HEK293T (cell line): ENCODE measurements around the gene ATOH8.

ENCODE experiments used
- CTCF ChIA-PET: fragments of 350-600 bp; formaldehyde crosslinking; extraction: SDS; loops from one replicate; lab custom pipeline; 2021; ENCODE audit warnings: antibody characterized with exemption, inconsistent platforms; lab: Yijun Ruan, JAX
- POLR2A ChIA-PET: fragments of 350-600 bp; formaldehyde crosslinking; extraction: SDS; loops from one replicate; lab custom pipeline; 2020; ENCODE audit warnings: antibody characterized with exemption, inconsistent platforms; lab: Yijun Ruan, JAX
- DNase-seq: peaks from one replicate; pipeline ENCODE4 v3.0.0; 2012; ENCODE audit warnings: mixed read lengths; ENCODE audit errors: extremely low spot score
- ARNT ChIP-seq: fragments of 450-650 bp; IDR thresholded peaks from 2 replicates; pipeline ENCODE4 v1.6.1; 2017; ENCODE audit warnings: mild to moderate bottlenecking
- BHLHE40 ChIP-seq: fragments of 450-650 bp; IDR thresholded peaks from 2 replicates; pipeline ENCODE4 v1.6.1; 2016; ENCODE audit warnings: mild to moderate bottlenecking, moderate library complexity, borderline replicate concordance
- CTBP1 ChIP-seq: fragments of 450-650 bp; IDR thresholded peaks from 2 replicates; pipeline ENCODE4 v1.6.1; 2016; ENCODE audit warnings: borderline replicate concordance
- ELF4 ChIP-seq: fragments of 450-650 bp; IDR thresholded peaks from 2 replicates; pipeline ENCODE4 v1.6.1; 2017; ENCODE audit warnings: antibody characterized with exemption
- FOXA1 ChIP-seq: fragments of 450-650 bp; IDR thresholded peaks from 2 replicates; pipeline ENCODE4 v1.6.1; 2016; ENCODE audit warnings: mild to moderate bottlenecking
- FOXK2 ChIP-seq: fragments of 450-650 bp; IDR thresholded peaks from 2 replicates; pipeline ENCODE4 v1.6.1; 2016; ENCODE audit warnings: mild to moderate bottlenecking
- FOXM1 ChIP-seq: fragments of 450-650 bp; IDR thresholded peaks from 2 replicates; pipeline ENCODE4 v1.6.1; 2017; ENCODE audit warnings: mild to moderate bottlenecking, borderline replicate concordance
- HDGF ChIP-seq: fragments of 450-650 bp; IDR thresholded peaks from 2 replicates; pipeline ENCODE4 v1.6.1; 2017; ENCODE audit warnings: antibody characterized with exemption, borderline replicate concordance
- L3MBTL2 ChIP-seq: fragments of 450-650 bp; conservative IDR thresholded peaks from 2 replicates; pipeline ENCODE4 v1.6.1; 2016; ENCODE audit warnings: mild to moderate bottlenecking
- LEF1 ChIP-seq: fragments of 450-650 bp; IDR thresholded peaks from 2 replicates; pipeline ENCODE4 v1.6.1; 2017; ENCODE audit warnings: mild to moderate bottlenecking, borderline replicate concordance
- NFRKB ChIP-seq: fragments of 450-650 bp; IDR thresholded peaks from 2 replicates; pipeline ENCODE4 v1.6.1; 2016; ENCODE audit warnings: mild to moderate bottlenecking, moderate library complexity
- SP1 ChIP-seq: fragments of 450-650 bp; IDR thresholded peaks from 2 replicates; pipeline ENCODE4 v1.6.1; 2017
- SUZ12 ChIP-seq: fragments of 450-650 bp; IDR thresholded peaks from 2 replicates; pipeline ENCODE4 v1.6.1; 2016; ENCODE audit warnings: mild to moderate bottlenecking
- TARDBP ChIP-seq: fragments of 450-650 bp; IDR thresholded peaks from 2 replicates; pipeline ENCODE4 v1.6.1; 2016
- ZNF384 ChIP-seq: fragments of 450-650 bp; IDR thresholded peaks from 2 replicates; pipeline ENCODE4 v1.6.1; 2016
- TF ChIP-seq, protein P1 (sequence below): fragments of 450-650 bp; IDR thresholded peaks from 2 replicates; pipeline ENCODE4 v1.6.1; 2016

ATOH8 gene

DNA sequence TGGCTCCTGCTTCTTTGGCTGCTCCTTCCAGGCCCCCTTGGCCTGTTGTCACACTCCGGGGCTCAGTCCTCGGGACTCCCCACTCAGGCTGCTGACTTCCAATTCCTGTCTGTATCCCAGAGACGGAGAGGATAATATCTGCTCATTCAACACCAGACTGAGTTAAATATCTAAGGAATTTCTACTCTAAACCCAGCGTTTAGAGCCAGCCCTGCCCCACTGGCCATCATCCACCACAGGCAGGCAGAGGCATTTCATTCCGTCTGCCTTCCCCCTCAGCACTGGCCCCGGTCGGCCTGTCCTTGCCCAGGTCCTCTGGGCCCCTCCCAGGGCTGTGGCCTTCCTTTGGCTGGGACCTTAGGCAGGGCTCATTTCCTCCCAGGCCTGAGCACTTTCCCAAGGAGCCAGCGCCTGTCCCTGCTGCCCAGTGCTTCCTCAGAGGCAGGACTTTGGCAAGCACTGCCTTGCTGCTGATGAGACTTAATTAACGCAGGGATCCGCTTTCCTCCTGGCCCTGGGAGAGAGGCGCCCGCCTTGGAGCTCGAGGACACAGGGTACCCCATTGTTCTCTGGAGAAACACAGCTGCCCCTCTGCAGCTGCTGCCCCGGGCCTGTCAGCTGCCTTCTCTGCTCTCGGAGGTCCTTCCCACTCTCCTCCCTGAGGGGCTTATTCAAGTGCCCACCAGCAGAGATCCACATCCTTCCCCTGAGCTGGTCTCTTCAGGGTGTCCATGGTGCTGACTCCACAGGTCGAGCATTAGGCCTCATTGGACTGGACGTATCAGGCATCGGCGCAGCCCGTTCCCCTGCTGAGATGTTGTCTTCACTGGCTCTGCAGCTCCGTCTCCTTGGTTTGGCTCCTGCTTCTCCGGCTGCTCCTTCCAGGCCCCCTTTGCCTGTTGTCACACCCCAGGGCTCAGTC is 42.8 kb downstream of the ATOH8 start:
- no peak for DNase-seq
- ChIA-PET POLR2A (no interaction called here), CTCF (interaction anchor here (1.2 kb wide), 1 partner anchor 45 kb away, joined by 4 read pairs; no protein-coding TSS in a partner anchor)
- TF ChIP-seq CTBP1: no peak
- TF ChIP-seq, protein P1, sequence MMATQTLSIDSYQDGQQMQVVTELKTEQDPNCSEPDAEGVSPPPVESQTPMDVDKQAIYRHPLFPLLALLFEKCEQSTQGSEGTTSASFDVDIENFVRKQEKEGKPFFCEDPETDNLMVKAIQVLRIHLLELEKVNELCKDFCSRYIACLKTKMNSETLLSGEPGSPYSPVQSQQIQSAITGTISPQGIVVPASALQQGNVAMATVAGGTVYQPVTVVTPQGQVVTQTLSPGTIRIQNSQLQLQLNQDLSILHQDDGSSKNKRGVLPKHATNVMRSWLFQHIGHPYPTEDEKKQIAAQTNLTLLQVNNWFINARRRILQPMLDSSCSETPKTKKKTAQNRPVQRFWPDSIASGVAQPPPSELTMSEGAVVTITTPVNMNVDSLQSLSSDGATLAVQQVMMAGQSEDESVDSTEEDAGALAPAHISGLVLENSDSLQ: no peak
- no peak for TF ChIP-seq SP1
- no peak for TF ChIP-seq FOXA1
- no peak for TF ChIP-seq NFRKB
- no peak for TF ChIP-seq FOXM1
- no peak for TF ChIP-seq BHLHE40
- no peak for TF ChIP-seq ZNF384
- no peak for TF ChIP-seq FOXK2
- TF ChIP-seq ELF4: no peak

DNA sequence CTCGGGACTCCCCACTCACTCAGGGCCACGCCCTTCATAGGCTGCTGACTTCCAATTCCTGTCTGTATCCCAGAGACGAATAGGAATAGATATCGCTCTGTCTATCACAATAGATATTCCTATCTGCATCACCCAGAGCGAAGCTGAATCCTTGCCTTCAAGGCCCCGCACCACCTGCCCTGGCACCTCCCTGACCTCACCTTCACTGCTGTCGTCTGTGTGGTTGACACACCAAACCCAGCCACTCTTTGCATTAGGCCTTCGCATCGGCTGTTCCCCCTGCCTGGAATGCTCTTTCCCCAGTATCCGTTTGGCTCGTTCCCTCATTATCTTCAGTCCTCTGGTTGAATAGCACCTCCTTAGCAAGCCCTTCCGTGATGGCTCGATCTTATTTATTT is 43.5 kb downstream of the ATOH8 start:
- ChIA-PET POLR2A (no interaction called here), CTCF (interaction anchor here (1.2 kb wide), 1 partner anchor 46 kb away, joined by 4 read pairs; no protein-coding TSS in a partner anchor)
- DNase-seq: no peak
- TF ChIP-seq FOXA1 (no peak), LEF1 (no peak), TARDBP (no peak), BHLHE40 (no peak), L3MBTL2 (no peak)
- TF ChIP-seq, protein P1: no peak

DNA sequence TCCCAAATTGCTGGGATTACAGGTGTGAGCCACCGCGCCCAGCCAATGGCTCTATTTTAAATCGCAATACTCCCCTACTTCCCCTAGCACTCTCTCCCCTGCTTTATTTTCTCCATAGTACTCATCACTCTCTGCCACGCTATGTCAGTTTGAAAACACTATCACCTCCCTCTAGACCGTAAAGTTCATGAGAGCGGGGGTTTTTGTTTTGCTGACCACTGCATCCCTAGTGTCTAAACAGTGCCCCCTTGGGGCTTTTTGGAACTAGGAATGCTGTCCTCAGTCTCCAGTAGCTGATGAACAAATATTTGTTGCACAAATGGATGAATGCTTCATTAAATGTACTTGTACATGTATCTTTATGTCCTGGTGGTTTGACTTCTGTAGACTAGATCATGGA is 44.1 kb downstream of the ATOH8 start:
- no peak for DNase-seq
- CTCF ChIA-PET: interaction anchor here (0.7 to 1.0 kb wide), 3 partner anchors 34 to 47 kb away, joined by 3 read pairs; no protein-coding TSS in a partner anchor
- POLR2A ChIA-PET: no interaction called here
- TF ChIP-seq FOXA1 (no peak), TARDBP (no peak), SP1 (no peak), BHLHE40 (no peak), FOXM1 (no peak), L3MBTL2 (no peak), SUZ12 (no peak), LEF1 (no peak), ZNF384 (no peak), ELF4 (no peak), NFRKB (no peak), CTBP1 (no peak), FOXK2 (no peak), ARNT (no peak), HDGF (no peak)
- TF ChIP-seq, protein P1: no peak

DNA sequence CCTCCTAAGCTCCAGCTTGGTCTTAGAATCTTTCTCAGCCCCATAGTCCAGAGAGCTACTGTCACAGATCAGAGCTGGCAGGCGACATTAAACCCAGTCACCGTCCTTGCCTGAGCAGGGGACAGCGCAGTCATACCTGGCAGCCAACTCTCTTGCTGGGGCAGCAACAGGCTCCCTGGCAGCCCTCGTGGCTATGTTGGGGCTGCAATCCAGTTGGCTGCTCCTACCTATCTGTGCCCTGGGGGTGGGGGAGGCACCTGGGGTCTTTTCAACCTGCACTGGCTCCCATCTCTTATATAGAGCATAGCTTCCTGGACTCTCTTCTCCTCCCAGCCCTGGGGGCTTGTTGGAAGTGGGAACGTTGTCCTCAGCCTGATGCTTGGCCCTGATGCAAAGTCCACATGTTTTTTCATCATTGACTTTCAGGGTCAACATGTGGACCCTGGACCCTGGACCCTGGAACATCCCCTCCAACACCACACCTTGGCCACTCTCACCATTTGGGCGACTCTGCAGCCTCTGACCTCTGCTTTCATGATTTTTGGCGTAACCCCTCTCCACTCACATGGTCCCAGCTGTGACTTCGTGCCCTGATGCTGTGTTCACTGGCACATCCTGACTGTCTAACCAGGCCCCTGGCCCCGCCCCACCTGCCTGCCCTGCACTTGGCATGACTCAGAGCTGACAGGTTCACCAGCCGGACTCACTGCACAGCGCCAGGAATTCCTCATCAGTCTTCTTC is 45.6 kb downstream of the ATOH8 start:
- ChIA-PET POLR2A (interaction anchor here (0.6 kb wide), 1 partner anchor 23 kb away, joined by 3 read pairs; no protein-coding TSS in a partner anchor), CTCF (no interaction called here)
- TF ChIP-seq SP1 (no peak), ARNT (no peak), TARDBP (no peak), NFRKB (no peak), L3MBTL2 (no peak), LEF1 (no peak), ZNF384 (no peak), FOXK2 (no peak), FOXM1 (no peak), CTBP1 (no peak), HDGF (no peak), SUZ12 (no peak), ELF4 (no peak), FOXA1 (no peak)
- TF ChIP-seq, protein P1: no peak
- no peak for DNase-seq

DNA sequence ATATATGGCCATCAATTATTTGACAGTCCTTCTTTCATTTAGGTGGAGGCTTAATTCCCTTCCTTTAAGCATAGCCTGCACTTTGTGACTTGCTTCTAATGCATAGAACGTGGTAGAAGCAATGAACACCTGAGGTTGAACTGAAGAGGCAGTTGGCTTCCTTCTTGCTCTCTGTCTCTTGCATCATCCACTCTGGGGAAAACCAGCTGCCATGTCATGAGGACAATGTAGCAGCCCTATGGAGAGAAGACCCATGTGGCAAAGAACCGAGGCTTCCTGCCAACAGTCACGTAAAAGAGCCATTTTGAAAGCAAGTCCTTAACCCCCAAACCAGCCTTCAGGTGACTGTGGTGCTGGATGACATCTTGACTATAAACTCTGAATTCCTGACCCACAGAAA is 46.8 kb downstream of the ATOH8 start:
- ChIA-PET POLR2A (no interaction called here), CTCF (no interaction called here)
- TF ChIP-seq HDGF: no peak
- TF ChIP-seq ELF4: no peak
- no peak for TF ChIP-seq LEF1
- no peak for DNase-seq
